HepG2 (cell line): ENCODE results near the gene C19orf73. TPM values are rescaled to one million over a fixed set of nuclear protein-coding genes. Genes with fewer than 3 reads are reported as not detected.

Experiments
- AKAP8 ChIP-seq: sonication (generic); formaldehyde crosslinking; IDR thresholded peaks from 2 replicates; pipeline ENCODE4 v1.5.1; 2020; ENCODE audit warnings: mild to moderate bottlenecking, missing genetic modification reagents
- FOXP1 ChIP-seq, 2 experiments: fragments of 450-650 bp in 1 of 2; IDR thresholded peaks; 2 replicates each; pipeline ENCODE4 v1.6.1; 2017 to 2018; ENCODE audit warnings: antibody characterized with exemption in 1 of 2
- HDAC2 ChIP-seq: sonication (generic); formaldehyde crosslinking; IDR thresholded peaks from 2 replicates; pipeline ENCODE4 v1.4.0; 2020; ENCODE audit warnings: missing genetic modification reagents
- HMGA1 ChIP-seq: sonication (generic); formaldehyde crosslinking; conservative IDR thresholded peaks from 2 replicates; pipeline ENCODE4 v1.4.0; 2020; ENCODE audit warnings: missing genetic modification reagents
- KDM5A ChIP-seq: fragments of 200-600 bp; sonication (generic); IDR thresholded peaks from 2 replicates; pipeline ENCODE4 v1.7.0; 2018; ENCODE audit warnings: antibody characterized with exemption, mild to moderate bottlenecking, low read length, borderline replicate concordance
- KLF11 ChIP-seq: IDR thresholded peaks from 2 replicates; pipeline ENCODE4 v1.6.1; 2016; ENCODE audit warnings: missing compliant biosample characterization
- NR3C1 ChIP-seq: sonication (generic); formaldehyde crosslinking; IDR thresholded peaks from 2 replicates; pipeline ENCODE4 v1.4.0; 2020; ENCODE audit warnings: missing genetic modification reagents
- SMARCC2 ChIP-seq: fragments of 450-650 bp; IDR thresholded peaks from 2 replicates; pipeline ENCODE4 v1.6.1; 2017; ENCODE audit warnings: antibody characterized with exemption, mild to moderate bottlenecking
- SNAPC2 ChIP-seq: sonication (generic); formaldehyde crosslinking; IDR thresholded peaks from 2 replicates; pipeline ENCODE4 v1.8.1; 2022; ENCODE audit warnings: mild to moderate bottlenecking, missing genetic modification reagents
- TFDP2 ChIP-seq: sonication (generic); formaldehyde crosslinking; IDR thresholded peaks from 2 replicates; pipeline ENCODE4 v1.4.0; 2020; ENCODE audit warnings: missing genetic modification reagents
- THYN1 ChIP-seq: sonication (generic); formaldehyde crosslinking; IDR thresholded peaks from 2 replicates; pipeline ENCODE4 v1.8.1; 2023; ENCODE audit warnings: low read depth, mild to moderate bottlenecking, moderate library complexity, missing genetic modification reagents, borderline replicate concordance
- ZBTB10 ChIP-seq: sonication (generic); formaldehyde crosslinking; IDR thresholded peaks from 2 replicates; pipeline ENCODE4 v1.4.0; 2020; ENCODE audit warnings: missing genetic modification reagents, borderline replicate concordance
- ZBTB2 ChIP-seq: sonication (generic); formaldehyde crosslinking; IDR thresholded peaks from 2 replicates; pipeline ENCODE4 v1.8.0; 2022; ENCODE audit warnings: low read depth, missing genetic modification reagents
- ZNF282 ChIP-seq: fragments of 450-650 bp; IDR thresholded peaks from 2 replicates; pipeline ENCODE4 v1.6.1; 2018; ENCODE audit not compliant: partially characterized antibody
- ZNF468 ChIP-seq: sonication (generic); formaldehyde crosslinking; IDR thresholded peaks from 2 replicates; pipeline ENCODE4 v1.8.0; 2022; ENCODE audit warnings: mild to moderate bottlenecking, moderate library complexity, missing genetic modification reagents
- ZNF614 ChIP-seq: IDR thresholded peaks from 2 replicates; pipeline ENCODE4 v1.6.1; 2018; ENCODE audit warnings: missing biosample characterization, missing genetic modification reagents, inconsistent platforms, borderline replicate concordance
- ZNF709 ChIP-seq: sonication (generic); formaldehyde crosslinking; IDR thresholded peaks from 2 replicates; pipeline ENCODE4 v1.5.0; 2020; ENCODE audit warnings: mild to moderate bottlenecking, missing genetic modification reagents
- ZNF781 ChIP-seq: sonication (generic); formaldehyde crosslinking; IDR thresholded peaks from 2 replicates; pipeline ENCODE4 v1.5.1; 2020; ENCODE audit warnings: borderline replicate concordance, mild to moderate bottlenecking, missing genetic modification reagents; ENCODE audit errors: not compliant biosample characterization
- polyA plus RNA-seq, 8 experiments: library from polyadenylated mRNA; depleted of rRNA in 3 of 8; stranded (reverse) in 7 of 8; unstranded in 1 of 8; fragments of >200 nt; fragmentation: Illumina TruSeq in 4 of 8; extraction: Trizol in 4 of 8; gene quantifications; 2 replicates each; pipeline versions ENCODE4 v1.2.1 to v1.2.3, GENCODE V29; 2011 to 2016; ENCODE audit warnings: low read depth in 4 of 8, missing spikeins in 1 of 8, mixed read lengths in 1 of 8; ENCODE audit not compliant: insufficient read depth in 1 of 8
- total RNA-seq, 5 experiments: library from RNA; depleted of rRNA; stranded (reverse); fragments of >200 nt; fragmentation: Illumina TruSeq; extraction: Trizol; gene quantifications; 2 replicates each; pipeline ENCODE4 v1.2.3, GENCODE V29; 2016; ENCODE audit warnings: low read depth in 1 of 5
- TF ChIP-seq, protein P1 (sequence below): IDR thresholded peaks from 2 replicates; pipeline ENCODE4 v1.4.0; 2020; ENCODE audit warnings: mild to moderate bottlenecking, missing genetic modification reagents

The C19orf73 gene
- total and polyA plus RNA-seq, 2 of the 13 experiments (the other 11 are each of a cell fraction or from before 2014, with no cell fraction given): 1.4 to 1.5 TPM

DNA sequence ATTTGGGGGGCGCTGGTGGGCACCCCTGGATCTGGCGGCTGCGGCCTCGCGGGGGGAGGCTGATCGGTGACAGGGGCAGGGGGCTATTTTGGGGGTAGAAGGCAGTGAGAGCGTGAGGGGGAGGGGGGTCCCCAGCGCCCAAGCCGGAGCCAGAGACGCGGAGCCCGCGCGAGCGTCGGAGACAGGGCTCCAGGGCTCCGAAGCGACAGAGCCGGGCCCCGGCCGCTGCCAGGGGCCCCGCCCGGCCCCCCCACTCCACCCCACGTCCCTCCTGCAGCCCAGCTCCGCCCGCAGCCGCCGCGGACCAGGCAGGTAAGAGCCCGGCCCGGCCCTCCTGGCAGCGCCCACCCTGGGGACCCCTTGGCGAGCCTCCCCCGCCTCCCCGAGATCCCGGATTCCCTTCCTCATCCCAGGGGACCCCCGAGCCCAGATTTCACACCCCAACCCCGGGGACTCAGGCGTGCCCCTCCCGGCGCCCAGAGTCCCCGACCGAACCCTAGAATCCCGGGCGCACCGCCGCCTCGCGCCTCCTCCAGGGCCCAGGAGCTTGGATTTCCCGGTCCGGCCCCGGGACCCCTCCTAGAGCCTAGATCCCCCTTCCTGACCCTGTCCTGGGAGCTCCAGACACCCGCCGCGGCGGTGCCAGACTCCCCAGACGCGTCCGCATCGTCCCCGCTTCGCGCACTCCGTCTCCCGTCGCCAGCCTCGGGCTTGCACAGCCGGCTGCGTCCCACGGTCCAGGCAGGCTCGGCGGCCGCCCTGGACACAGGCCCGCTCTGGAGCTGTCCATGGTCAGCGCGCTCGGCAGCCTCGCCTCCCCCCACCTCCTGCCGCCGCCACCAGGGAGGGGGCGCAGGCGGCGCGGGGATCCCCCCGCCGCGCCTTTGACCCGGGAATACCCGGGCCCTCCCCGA, 725 bp upstream of the C19orf73 start, which contains the start of gene PPFIA3 (continued):
- TF ChIP-seq, protein P1, sequence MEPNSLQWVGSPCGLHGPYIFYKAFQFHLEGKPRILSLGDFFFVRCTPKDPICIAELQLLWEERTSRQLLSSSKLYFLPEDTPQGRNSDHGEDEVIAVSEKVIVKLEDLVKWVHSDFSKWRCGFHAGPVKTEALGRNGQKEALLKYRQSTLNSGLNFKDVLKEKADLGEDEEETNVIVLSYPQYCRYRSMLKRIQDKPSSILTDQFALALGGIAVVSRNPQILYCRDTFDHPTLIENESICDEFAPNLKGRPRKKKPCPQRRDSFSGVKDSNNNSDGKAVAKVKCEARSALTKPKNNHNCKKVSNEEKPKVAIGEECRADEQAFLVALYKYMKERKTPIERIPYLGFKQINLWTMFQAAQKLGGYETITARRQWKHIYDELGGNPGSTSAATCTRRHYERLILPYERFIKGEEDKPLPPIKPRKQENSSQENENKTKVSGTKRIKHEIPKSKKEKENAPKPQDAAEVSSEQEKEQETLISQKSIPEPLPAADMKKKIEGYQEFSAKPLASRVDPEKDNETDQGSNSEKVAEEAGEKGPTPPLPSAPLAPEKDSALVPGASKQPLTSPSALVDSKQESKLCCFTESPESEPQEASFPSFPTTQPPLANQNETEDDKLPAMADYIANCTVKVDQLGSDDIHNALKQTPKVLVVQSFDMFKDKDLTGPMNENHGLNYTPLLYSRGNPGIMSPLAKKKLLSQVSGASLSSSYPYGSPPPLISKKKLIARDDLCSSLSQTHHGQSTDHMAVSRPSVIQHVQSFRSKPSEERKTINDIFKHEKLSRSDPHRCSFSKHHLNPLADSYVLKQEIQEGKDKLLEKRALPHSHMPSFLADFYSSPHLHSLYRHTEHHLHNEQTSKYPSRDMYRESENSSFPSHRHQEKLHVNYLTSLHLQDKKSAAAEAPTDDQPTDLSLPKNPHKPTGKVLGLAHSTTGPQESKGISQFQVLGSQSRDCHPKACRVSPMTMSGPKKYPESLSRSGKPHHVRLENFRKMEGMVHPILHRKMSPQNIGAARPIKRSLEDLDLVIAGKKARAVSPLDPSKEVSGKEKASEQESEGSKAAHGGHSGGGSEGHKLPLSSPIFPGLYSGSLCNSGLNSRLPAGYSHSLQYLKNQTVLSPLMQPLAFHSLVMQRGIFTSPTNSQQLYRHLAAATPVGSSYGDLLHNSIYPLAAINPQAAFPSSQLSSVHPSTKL (CRISPR knock-in tag): peak; percentile 69
- TF ChIP-seq KDM5A (no peak), THYN1 (CRISPR knock-in tag) (no peak), HDAC2 (CRISPR knock-in tag) (peak; percentile 47; the same call in 1 of the 2 replicates), ZNF282 (no peak), ZNF614 (CRISPR knock-in tag) (peak; percentile 57; the same call in 1 of the 2 replicates), ZBTB2 (CRISPR knock-in tag) (0 out of 2 replicates have a peak, but pooled peaks have one; percentile 32), KLF11 (CRISPR knock-in tag) (no peak), ZNF781 (no peak), AKAP8 (CRISPR knock-in tag) (no peak), NR3C1 (CRISPR knock-in tag) (no peak), SMARCC2 (no peak), ZNF468 (0 out of 2 replicates have a peak, but pooled peaks have one; percentile 66), FOXP1 (IDR thresholded peaks at IDR 0.05) (no peak), FOXP1 (CRISPR knock-in tag; IDR thresholded peaks at IDR 0.05) (no peak), ZNF709 (CRISPR knock-in tag) (0 out of 2 replicates have a peak, but pooled peaks have one; percentile 64), HMGA1 (CRISPR knock-in tag) (no peak), ZBTB10 (CRISPR knock-in tag) (peak; percentile 54), TFDP2 (peak; percentile 29; the same call in 1 of the 2 replicates), SNAPC2 (CRISPR knock-in tag) (peak; percentile 67; the same call in 1 of the 2 replicates)
